Lower leg skin (tissue), 4 donors: ENCODE measurements around the gene ABHD13. TPM values are rescaled to one million over a fixed set of nuclear protein-coding genes. Genes with fewer than 3 reads are reported as not detected.

Experiments
- DNase-seq, 2 donors: peaks; one replicate each; pipeline ENCODE4 v3.0.0-alpha.2; 2019; ENCODE audit warnings: low spot score in 2 of 2
- H3K4me3 ChIP-seq: fragments of 200-600 bp; sonication (generic); 2 replicates; pipeline ENCODE4 v1.5.1; 2017; ENCODE audit warnings: mild to moderate bottlenecking, low read depth; ENCODE audit not compliant: poor library complexity, severe bottlenecking
- POLR2A ChIP-seq, 2 donors: fragments of 450-650 bp; IDR thresholded peaks; one replicate each; pipeline ENCODE4 v1.6.1; 2016 to 2017; ENCODE audit warnings: antibody characterized with exemption in 2 of 2, mild to moderate bottlenecking in 1 of 2, moderate library complexity in 1 of 2
- WGBS, 2 donors: methylation state at CpG; one replicate each; pipeline ENCODE4 v1.1.5; 2018; 5-methylcytosine and 5-hydroxymethylcytosine counted together
- intact Hi-C: fragments of 100-400 bp; cut with DNase I; formaldehyde crosslinking; loops from one replicate; pipeline ENCODE4 v1.15.0; 2023; ENCODE audit warnings: low total_unique reads
- total RNA-seq, 4 donors: library from RNA; depleted of rRNA; stranded (reverse); fragments of >200 nt; gene quantifications; one replicate each; pipeline ENCODE4 v1.1.0, GENCODE V29; 2016
- TF ChIP-seq, protein P1 (sequence below), 3 donors: fragments of 450-650 bp; IDR thresholded peaks; one replicate each; pipeline ENCODE4 v1.5.1; 2016; ENCODE audit warnings: antibody characterized with exemption in 3 of 3, mild to moderate bottlenecking in 3 of 3, moderate library complexity in 2 of 3

The ABHD13 gene
- total RNA-seq, 4 donors from 2014 or later = 6.2 to 8.9 (median 8.0) TPM

DNA sequence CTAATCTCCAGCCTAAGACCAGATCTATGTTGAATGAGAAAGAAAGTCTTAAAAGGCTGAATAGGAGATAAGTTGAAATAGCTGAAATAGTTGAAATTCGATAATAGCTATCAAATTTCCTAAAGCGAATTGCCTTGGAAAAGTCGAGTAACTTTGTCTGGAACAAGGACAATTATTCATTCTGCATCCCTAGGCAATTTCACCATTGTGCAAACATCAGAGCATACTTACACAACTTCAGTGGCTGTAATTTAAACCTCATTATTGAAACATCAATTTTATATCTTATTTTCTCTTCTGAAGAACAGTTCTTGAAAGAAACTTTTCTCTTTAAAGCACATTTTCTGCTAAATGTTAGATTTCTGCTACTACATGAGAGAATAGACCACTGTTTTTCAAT, 64.9 kb downstream of the ABHD13 start:
- intact Hi-C loops = no loop called here
- H3K4me3 ChIP-seq = no peak overlapping the region
- 22 to 44% methylated on average over 3 of the region's 3 CpGs for WGBS, 2 donors
- no peak for TF ChIP-seq POLR2A (IDR thresholded peaks at IDR 0.05)
- TF ChIP-seq, protein P1, sequence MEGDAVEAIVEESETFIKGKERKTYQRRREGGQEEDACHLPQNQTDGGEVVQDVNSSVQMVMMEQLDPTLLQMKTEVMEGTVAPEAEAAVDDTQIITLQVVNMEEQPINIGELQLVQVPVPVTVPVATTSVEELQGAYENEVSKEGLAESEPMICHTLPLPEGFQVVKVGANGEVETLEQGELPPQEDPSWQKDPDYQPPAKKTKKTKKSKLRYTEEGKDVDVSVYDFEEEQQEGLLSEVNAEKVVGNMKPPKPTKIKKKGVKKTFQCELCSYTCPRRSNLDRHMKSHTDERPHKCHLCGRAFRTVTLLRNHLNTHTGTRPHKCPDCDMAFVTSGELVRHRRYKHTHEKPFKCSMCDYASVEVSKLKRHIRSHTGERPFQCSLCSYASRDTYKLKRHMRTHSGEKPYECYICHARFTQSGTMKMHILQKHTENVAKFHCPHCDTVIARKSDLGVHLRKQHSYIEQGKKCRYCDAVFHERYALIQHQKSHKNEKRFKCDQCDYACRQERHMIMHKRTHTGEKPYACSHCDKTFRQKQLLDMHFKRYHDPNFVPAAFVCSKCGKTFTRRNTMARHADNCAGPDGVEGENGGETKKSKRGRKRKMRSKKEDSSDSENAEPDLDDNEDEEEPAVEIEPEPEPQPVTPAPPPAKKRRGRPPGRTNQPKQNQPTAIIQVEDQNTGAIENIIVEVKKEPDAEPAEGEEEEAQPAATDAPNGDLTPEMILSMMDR (IDR thresholded peaks at IDR 0.05) = no peak
- no peak for DNase-seq

Other genes with a start within 250 kb of the ABHD13 start
- 1 to 10 TPM; 3.9 to 6.7 (median 5.7) TPM for gene LIG4, start 2.9 kb upstream of the ABHD13 start, total RNA-seq
- 1 to 10 TPM in 1 of 4 donors, under 1 TPM in 3; 0.38 to 2.5 (median 0.69) TPM for gene TNFSF13B, start 51.3 kb downstream of the ABHD13 start, total RNA-seq